Measurements from ENCODE around the gene CLEC16A. TPM values are rescaled to one million over a fixed set of nuclear protein-coding genes. Genes with fewer than 3 reads are reported as not detected.
A peak's percentile ranks its signal among the peaks of the same experiment; 100 is the strongest.

CLEC16A gene
- total and polyA plus RNA-seq, 9 of the 15 experiments (the other 6 are each of a cell fraction or from before 2014, with no cell fraction given): 1.00 to 22.3 (median 10.0) TPM

DNA sequence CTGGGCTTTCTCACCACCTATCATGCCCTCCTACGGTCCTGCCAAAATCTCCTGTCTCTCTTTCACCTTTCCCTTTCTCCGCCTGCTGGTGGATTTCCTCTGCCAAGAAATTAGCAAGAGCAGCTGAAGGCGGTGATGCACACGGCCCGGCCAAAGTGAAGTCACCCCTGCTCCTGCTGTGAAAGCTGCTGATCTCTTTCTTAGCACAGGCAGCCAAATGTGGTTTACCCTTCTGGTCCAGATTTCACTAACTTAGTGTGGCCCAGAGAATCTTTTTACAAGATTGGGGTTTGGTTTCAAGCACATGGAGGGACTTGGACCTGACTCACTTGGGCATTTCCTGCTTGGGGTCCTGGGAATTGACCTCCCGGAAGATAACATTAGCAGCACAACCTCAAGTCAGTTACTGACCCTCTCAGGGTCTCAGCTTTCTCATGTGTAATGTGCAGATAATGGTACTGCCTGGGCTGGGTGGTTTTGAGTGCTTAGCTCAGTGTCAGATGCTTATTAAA, 155.9 kb downstream of the CLEC16A start (continued):
- TF ChIP-seq ZNF76 (CRISPR knock-in tag; IDR thresholded peaks at IDR 0.05; ENCODE audit: borderline replicate concordance) (no peak), HDAC3 (IDR thresholded peaks at IDR 0.05; ENCODE audit: borderline replicate concordance, partially characterized antibody) (peak; percentile 88), STAT5A (IDR thresholded peaks at IDR 0.05; ENCODE audit: borderline replicate concordance, low read length) (peak; percentile 84), TRIM24 (IDR thresholded peaks at IDR 0.05) (peak; percentile 56 to 62; a peak in 3 of 4 replicates), NR1H2 (CRISPR knock-in tag; IDR thresholded peaks at IDR 0.05) (no peak), ZNF197 (CRISPR knock-in tag; IDR thresholded peaks at IDR 0.05; ENCODE audit: low read depth) (no peak), TBP (optimal IDR thresholded peaks at IDR 0.05; ENCODE audit: low read depth, low read length) (no peak), TOE1 (IDR thresholded peaks at IDR 0.05; ENCODE audit: borderline replicate concordance) (0 out of 2 replicates have a peak, but pooled peaks have one; percentile 24), TOE1 (CRISPR knock-in tag; IDR thresholded peaks at IDR 0.05; ENCODE audit: borderline replicate concordance, low read depth) (no peak), SMAD4 (CRISPR knock-in tag; conservative IDR thresholded peaks at IDR 0.05) (peak; percentile 84; the same call in 1 of the 2 replicates), ELF2 (CRISPR knock-in tag; IDR thresholded peaks at IDR 0.05) (no peak), ZKSCAN8 (CRISPR knock-in tag; IDR thresholded peaks at IDR 0.05) (no peak), ZC3H11A (IDR thresholded peaks at IDR 0.05; ENCODE audit: low read depth, low read length) (no peak), ZBTB7A (IDR thresholded peaks at IDR 0.05; ENCODE audit: borderline replicate concordance, control insufficient read depth, low read depth, low read length) (peak; percentile 99), ZNF445 (CRISPR knock-in tag; IDR thresholded peaks at IDR 0.05; ENCODE audit: low read depth) (peak; percentile 48; the same call in 1 of the 2 replicates)
- TF ChIP-seq, protein P1, sequence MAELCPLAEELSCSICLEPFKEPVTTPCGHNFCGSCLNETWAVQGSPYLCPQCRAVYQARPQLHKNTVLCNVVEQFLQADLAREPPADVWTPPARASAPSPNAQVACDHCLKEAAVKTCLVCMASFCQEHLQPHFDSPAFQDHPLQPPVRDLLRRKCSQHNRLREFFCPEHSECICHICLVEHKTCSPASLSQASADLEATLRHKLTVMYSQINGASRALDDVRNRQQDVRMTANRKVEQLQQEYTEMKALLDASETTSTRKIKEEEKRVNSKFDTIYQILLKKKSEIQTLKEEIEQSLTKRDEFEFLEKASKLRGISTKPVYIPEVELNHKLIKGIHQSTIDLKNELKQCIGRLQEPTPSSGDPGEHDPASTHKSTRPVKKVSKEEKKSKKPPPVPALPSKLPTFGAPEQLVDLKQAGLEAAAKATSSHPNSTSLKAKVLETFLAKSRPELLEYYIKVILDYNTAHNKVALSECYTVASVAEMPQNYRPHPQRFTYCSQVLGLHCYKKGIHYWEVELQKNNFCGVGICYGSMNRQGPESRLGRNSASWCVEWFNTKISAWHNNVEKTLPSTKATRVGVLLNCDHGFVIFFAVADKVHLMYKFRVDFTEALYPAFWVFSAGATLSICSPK (IDR thresholded peaks at IDR 0.05; ENCODE audit: borderline replicate concordance): no peak
- TF ChIP-seq, protein P2, sequence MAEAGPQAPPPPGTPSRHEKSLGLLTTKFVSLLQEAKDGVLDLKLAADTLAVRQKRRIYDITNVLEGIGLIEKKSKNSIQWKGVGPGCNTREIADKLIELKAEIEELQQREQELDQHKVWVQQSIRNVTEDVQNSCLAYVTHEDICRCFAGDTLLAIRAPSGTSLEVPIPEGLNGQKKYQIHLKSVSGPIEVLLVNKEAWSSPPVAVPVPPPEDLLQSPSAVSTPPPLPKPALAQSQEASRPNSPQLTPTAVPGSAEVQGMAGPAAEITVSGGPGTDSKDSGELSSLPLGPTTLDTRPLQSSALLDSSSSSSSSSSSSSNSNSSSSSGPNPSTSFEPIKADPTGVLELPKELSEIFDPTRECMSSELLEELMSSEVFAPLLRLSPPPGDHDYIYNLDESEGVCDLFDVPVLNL (CRISPR knock-in tag; IDR thresholded peaks at IDR 0.05; ENCODE audit: low read depth): no peak
- TF ChIP-seq, protein P3, sequence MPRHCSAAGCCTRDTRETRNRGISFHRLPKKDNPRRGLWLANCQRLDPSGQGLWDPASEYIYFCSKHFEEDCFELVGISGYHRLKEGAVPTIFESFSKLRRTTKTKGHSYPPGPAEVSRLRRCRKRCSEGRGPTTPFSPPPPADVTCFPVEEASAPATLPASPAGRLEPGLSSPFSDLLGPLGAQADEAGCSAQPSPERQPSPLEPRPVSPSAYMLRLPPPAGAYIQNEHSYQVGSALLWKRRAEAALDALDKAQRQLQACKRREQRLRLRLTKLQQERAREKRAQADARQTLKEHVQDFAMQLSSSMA (CRISPR knock-in tag; IDR thresholded peaks at IDR 0.05): no peak
- TF ChIP-seq, protein P4, sequence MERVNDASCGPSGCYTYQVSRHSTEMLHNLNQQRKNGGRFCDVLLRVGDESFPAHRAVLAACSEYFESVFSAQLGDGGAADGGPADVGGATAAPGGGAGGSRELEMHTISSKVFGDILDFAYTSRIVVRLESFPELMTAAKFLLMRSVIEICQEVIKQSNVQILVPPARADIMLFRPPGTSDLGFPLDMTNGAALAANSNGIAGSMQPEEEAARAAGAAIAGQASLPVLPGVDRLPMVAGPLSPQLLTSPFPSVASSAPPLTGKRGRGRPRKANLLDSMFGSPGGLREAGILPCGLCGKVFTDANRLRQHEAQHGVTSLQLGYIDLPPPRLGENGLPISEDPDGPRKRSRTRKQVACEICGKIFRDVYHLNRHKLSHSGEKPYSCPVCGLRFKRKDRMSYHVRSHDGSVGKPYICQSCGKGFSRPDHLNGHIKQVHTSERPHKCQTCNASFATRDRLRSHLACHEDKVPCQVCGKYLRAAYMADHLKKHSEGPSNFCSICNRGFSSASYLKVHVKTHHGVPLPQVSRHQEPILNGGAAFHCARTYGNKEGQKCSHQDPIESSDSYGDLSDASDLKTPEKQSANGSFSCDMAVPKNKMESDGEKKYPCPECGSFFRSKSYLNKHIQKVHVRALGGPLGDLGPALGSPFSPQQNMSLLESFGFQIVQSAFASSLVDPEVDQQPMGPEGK (CRISPR knock-in tag; IDR thresholded peaks at IDR 0.05; ENCODE audit: borderline replicate concordance): no peak
- TF ChIP-seq, protein P5, sequence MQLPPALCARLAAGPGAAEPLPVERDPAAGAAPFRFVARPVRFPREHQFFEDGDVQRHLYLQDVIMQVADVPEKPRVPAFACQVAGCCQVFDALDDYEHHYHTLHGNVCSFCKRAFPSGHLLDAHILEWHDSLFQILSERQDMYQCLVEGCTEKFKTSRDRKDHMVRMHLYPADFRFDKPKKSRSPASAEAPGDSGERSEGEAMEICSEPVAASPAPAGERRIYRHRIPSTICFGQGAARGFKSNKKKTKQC (CRISPR knock-in tag; IDR thresholded peaks at IDR 0.05): no peak
- TF ChIP-seq, protein P6, sequence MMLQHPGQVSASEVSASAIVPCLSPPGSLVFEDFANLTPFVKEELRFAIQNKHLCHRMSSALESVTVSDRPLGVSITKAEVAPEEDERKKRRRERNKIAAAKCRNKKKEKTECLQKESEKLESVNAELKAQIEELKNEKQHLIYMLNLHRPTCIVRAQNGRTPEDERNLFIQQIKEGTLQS (IDR thresholded peaks at IDR 0.05): peak; percentile 80
- TF ChIP-seq, protein P6 (CRISPR knock-in tag; conservative IDR thresholded peaks at IDR 0.05): no peak; the same call in 1 of the 2 replicates

Data from K562 (cell line).